ENCODE results near the gene NBEA. TPM values are rescaled to one million over a fixed set of nuclear protein-coding genes. Genes with fewer than 3 reads are reported as not detected.

Gene NBEA
- total RNA-seq, 2 experiments from 2014 or later: 0.18 to 0.20 TPM

- Mint-ChIP-seq H3K9me3 (peaks cover 4% of the 10 kb centered on the region), H3K4me3 (no peak overlapping the region), H3K4me1 (no peaks in the 10 kb centered on the region), H3K36me3 (ENCODE audit: low read depth) (no peaks in the 10 kb centered on the region), H3K27me3 (no peaks in the 10 kb centered on the region), H3K27ac (no peak overlapping the region)
- CTCF ChIA-PET: interaction anchor here (0.8 kb wide), 1 partner anchor 37 kb away, joined by 3 read pairs; no protein-coding TSS in a partner anchor
- POLR2A ChIA-PET: no interaction called here
- DNase-seq: no peak
Observed at GRCh38 chr13:35687336-35687735, 745.3 kb downstream of the NBEA start.

DNA sequence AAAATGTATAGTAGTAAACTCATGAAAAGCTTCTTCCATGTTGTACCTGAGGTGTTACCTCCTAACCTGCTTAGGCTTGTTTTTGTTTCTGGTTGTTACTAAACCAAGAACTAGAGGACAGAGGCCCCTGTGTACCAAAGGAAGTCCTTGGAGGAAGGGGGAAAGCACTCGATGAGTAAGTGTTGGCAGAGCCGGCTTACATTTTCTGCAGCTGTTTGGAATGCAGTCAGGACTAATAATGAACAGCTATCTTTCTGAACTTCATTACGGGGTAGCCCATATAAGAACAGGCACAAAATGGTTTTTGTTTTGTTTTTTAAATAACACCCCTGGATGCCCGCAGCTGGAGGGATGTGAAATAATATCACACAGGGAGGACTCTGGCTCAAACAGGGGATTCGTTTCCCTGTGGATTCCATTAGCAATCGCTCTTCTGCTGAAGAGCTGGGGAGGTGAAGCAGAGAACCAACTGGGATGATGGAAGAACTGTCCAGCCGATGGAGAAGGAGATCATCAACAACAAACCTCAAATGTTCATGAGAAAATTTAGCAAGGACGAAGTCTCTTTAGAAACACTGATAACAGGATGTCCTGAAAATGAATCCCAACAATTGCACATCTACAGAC lies 748.6 kb downstream of the NBEA start:
- Mint-ChIP-seq H3K9me3 (no peaks in the 10 kb centered on the region), H3K36me3 (ENCODE audit: low read depth) (no peaks in the 10 kb centered on the region), H3K4me3 (no peak overlapping the region), H3K4me1 (no peaks in the 10 kb centered on the region), H3K27me3 (no peaks in the 10 kb centered on the region), H3K27ac (no peak overlapping the region)
- POLR2A ChIA-PET: interaction anchor here (0.6 kb wide), 1 partner anchor 50 kb away, joined by 3 read pairs; no protein-coding TSS in a partner anchor
- DNase-seq: no peak
- CTCF ChIA-PET: no interaction called here

- ChIA-PET CTCF (no interaction called here), POLR2A (no interaction called here)
- H3K4me3 Mint-ChIP-seq: no peak overlapping the region
- DNase-seq: no peak
- no peaks in the 10 kb centered on the region for H3K9me3 Mint-ChIP-seq
- no peak overlapping the region for H3K27ac Mint-ChIP-seq
- no peaks in the 10 kb centered on the region for H3K4me1 Mint-ChIP-seq
- no peaks in the 10 kb centered on the region for H3K27me3 Mint-ChIP-seq
- no peaks in the 10 kb centered on the region for H3K36me3 Mint-ChIP-seq (ENCODE audit: low read depth)
Observed at GRCh38 chr13:35693134-35693784, 751.2 kb downstream of the NBEA start.

GRCh38 chr13:35694031-35694430 lies 752.0 kb downstream of the NBEA start:
- no peaks in the 10 kb centered on the region for H3K36me3 Mint-ChIP-seq (ENCODE audit: low read depth)
- H3K4me3 Mint-ChIP-seq: no peak overlapping the region
- H3K27ac Mint-ChIP-seq: no peak overlapping the region
- H3K27me3 Mint-ChIP-seq: no peaks in the 10 kb centered on the region
- H3K9me3 Mint-ChIP-seq: no peaks in the 10 kb centered on the region
- ChIA-PET CTCF (no interaction called here), POLR2A (no interaction called here)
- no peak for DNase-seq
- H3K4me1 Mint-ChIP-seq: no peaks in the 10 kb centered on the region

GRCh38 chr13:35694549-35695447 lies 752.7 kb downstream of the NBEA start:
- ChIA-PET CTCF (no interaction called here), POLR2A (no interaction called here)
- H3K4me3 Mint-ChIP-seq: no peak overlapping the region
- H3K27ac Mint-ChIP-seq: no peak overlapping the region
- no peaks in the 10 kb centered on the region for H3K27me3 Mint-ChIP-seq
- H3K36me3 Mint-ChIP-seq (ENCODE audit: low read depth): no peaks in the 10 kb centered on the region
- no peaks in the 10 kb centered on the region for H3K4me1 Mint-ChIP-seq
- DNase-seq: no peak
- no peaks in the 10 kb centered on the region for H3K9me3 Mint-ChIP-seq

- Mint-ChIP-seq H3K4me1 (no peaks in the 10 kb centered on the region), H3K4me3 (no peak overlapping the region), H3K36me3 (ENCODE audit: low read depth) (no peaks in the 10 kb centered on the region), H3K27ac (no peak overlapping the region), H3K9me3 (no peaks in the 10 kb centered on the region), H3K27me3 (no peaks in the 10 kb centered on the region)
- POLR2A ChIA-PET: no interaction called here
- CTCF ChIA-PET: no interaction called here
- DNase-seq: no peak
Observed at GRCh38 chr13:35695448-35695770, 753.3 kb downstream of the NBEA start.

- ChIA-PET POLR2A (no interaction called here), CTCF (no interaction called here)
- Mint-ChIP-seq H3K27ac (no peak overlapping the region), H3K27me3 (no peaks in the 10 kb centered on the region), H3K9me3 (no peaks in the 10 kb centered on the region), H3K4me1 (no peaks in the 10 kb centered on the region), H3K36me3 (ENCODE audit: low read depth) (no peaks in the 10 kb centered on the region), H3K4me3 (no peak overlapping the region)
- DNase-seq: no peak
Observed at GRCh38 chr13:35697186-35697730, 755.2 kb downstream of the NBEA start.

DNA sequence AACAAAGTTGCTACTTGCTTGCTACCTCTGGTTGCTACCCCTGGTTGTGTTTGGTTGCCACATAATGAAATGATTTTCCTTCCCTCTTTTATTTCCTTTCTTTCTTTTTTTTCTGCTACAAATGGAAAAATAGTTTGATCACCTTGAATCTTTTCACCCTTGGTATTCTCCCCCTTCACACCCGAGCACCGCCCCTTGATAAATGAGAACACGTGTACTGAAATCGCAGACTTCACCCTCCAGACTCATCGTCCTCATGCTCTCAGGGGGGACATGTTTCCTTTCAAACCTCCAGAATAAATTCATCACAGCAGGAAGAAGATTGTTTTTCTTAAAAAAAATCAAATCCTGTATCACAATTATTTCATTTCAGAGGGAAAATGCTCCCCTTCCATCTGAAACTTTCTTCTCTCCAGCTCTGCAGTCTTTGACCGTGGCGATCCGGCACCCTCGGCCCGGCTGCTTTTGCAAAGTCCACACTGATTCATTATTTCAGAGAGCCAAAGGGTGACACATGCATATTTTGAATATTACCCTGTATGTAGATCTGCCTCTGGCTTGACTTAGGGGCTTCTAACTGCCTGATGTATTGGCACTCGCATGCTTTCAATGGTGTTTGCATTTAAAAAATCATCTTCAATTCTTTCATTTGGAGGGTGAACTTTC lies 757.0 kb downstream of the NBEA start:
- ChIA-PET CTCF (no interaction called here), POLR2A (no interaction called here)
- no peak for DNase-seq
- H3K27me3 Mint-ChIP-seq: no peaks in the 10 kb centered on the region
- H3K27ac Mint-ChIP-seq: no peak overlapping the region
- H3K4me1 Mint-ChIP-seq: no peaks in the 10 kb centered on the region
- H3K4me3 Mint-ChIP-seq: no peak overlapping the region
- H3K36me3 Mint-ChIP-seq (ENCODE audit: low read depth): no peaks in the 10 kb centered on the region
- no peaks in the 10 kb centered on the region for H3K9me3 Mint-ChIP-seq

DNA sequence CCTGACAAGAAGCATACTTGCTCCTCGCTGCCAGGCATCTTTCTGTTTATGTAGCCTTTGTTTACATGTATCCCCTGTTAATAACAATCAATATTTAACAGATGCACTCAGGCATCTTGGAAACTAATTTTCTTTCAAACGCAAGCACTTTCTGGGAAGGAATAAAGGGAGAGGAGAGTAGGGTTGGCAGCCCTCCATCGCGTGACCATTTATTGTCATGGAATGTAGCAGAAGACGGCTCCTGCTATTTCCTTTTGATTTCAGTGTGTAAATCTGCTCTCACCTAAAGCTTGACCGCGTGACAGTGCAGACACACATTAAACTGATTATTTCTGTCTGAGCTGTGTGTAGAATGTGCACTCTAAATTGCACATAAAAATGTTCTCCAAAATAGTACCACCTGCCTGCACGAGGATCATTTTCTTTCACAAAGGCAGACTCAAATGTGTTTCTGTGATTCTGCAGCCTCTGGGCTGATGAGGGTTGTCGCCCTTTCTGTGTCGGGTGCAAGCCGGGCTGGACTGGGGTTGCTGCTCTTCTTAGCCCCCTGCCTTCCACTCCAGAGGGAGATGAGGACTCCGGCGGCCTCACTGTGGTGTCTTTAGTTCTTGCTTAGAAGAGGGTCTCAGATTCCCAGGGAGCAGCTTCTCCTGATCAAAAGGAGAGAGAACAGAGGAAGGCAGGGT lies 757.9 kb downstream of the NBEA start:
- H3K9me3 Mint-ChIP-seq: peaks cover 5% of the 10 kb centered on the region
- no peaks in the 10 kb centered on the region for H3K36me3 Mint-ChIP-seq (ENCODE audit: low read depth)
- DNase-seq: no peak
- H3K27me3 Mint-ChIP-seq: no peaks in the 10 kb centered on the region
- no peak overlapping the region for H3K4me3 Mint-ChIP-seq
- ChIA-PET POLR2A (no interaction called here), CTCF (no interaction called here)
- H3K27ac Mint-ChIP-seq: no peak overlapping the region
- H3K4me1 Mint-ChIP-seq: no peaks in the 10 kb centered on the region

DNA sequence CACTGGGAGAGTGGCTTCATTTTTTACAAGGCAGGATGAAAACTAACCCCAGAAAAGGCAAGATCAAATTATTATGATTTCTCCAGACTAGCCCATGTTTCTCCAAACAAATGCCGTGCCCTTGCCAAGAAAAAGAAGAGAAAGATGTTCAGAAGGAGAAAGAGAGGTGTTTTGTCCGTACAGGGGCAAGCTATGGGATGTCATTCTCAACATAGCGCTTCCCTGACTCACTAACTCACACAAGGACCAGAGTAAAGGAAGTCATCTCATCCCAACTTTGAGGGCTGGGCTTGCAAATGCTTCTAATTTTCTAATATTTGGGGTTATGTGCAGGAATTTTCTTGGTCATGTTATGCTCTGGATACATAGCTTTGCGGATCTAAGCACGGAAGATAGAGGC lies 758.6 kb downstream of the NBEA start:
- no peak overlapping the region for H3K4me3 Mint-ChIP-seq
- no peak for DNase-seq
- H3K36me3 Mint-ChIP-seq (ENCODE audit: low read depth): no peaks in the 10 kb centered on the region
- H3K9me3 Mint-ChIP-seq: peaks cover 8% of the 10 kb centered on the region
- POLR2A ChIA-PET: no interaction called here
- no peaks in the 10 kb centered on the region for H3K4me1 Mint-ChIP-seq
- H3K27ac Mint-ChIP-seq: no peak overlapping the region
- no peaks in the 10 kb centered on the region for H3K27me3 Mint-ChIP-seq
- CTCF ChIA-PET: no interaction called here

DNA sequence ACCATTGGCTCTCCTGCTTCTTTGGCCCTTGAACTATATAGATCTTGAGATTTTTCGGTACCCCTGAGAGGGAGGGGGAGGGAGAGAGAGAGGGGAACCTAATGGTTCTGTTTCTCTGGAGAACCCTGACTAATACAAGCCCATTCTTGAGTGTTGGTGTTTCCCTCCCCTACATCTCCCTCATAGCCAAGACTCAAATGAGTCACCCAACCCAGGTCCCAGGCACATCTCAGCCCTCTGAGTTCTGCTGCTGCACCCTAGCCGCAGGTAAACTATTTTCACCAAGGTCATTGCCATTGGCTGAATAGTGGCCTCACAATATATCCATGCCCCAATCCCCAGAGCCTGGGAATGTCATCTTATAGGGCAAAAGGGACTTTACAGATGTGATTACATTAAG lies 760.2 kb downstream of the NBEA start:
- CTCF ChIA-PET: no interaction called here
- no peak overlapping the region for H3K4me3 Mint-ChIP-seq
- peaks cover 8% of the 10 kb centered on the region for H3K9me3 Mint-ChIP-seq
- H3K4me1 Mint-ChIP-seq: no peaks in the 10 kb centered on the region
- DNase-seq: no peak
- H3K27me3 Mint-ChIP-seq: no peaks in the 10 kb centered on the region
- no peaks in the 10 kb centered on the region for H3K36me3 Mint-ChIP-seq (ENCODE audit: low read depth)
- no peak overlapping the region for H3K27ac Mint-ChIP-seq
- POLR2A ChIA-PET: no interaction called here

GRCh38 chr13:35703061-35703460 lies 761.0 kb downstream of the NBEA start:
- H3K36me3 Mint-ChIP-seq (ENCODE audit: low read depth): no peaks in the 10 kb centered on the region
- no peak overlapping the region for H3K4me3 Mint-ChIP-seq
- POLR2A ChIA-PET: no interaction called here
- no peaks in the 10 kb centered on the region for H3K4me1 Mint-ChIP-seq
- peaks cover 8% of the 10 kb centered on the region for H3K9me3 Mint-ChIP-seq
- DNase-seq: no peak
- H3K27ac Mint-ChIP-seq: no peak overlapping the region
- H3K27me3 Mint-ChIP-seq: no peaks in the 10 kb centered on the region
- CTCF ChIA-PET: no interaction called here

GRCh38 chr13:35704331-35704730 lies 762.3 kb downstream of the NBEA start:
- Mint-ChIP-seq H3K4me3 (no peak overlapping the region), H3K27ac (no peak overlapping the region), H3K36me3 (ENCODE audit: low read depth) (no peaks in the 10 kb centered on the region), H3K9me3 (peaks cover 8% of the 10 kb centered on the region), H3K27me3 (no peaks in the 10 kb centered on the region), H3K4me1 (no peaks in the 10 kb centered on the region)
- ChIA-PET POLR2A (no interaction called here), CTCF (no interaction called here)
- no peak for DNase-seq
